HG03558 (cell line): ENCODE measurements around the gene DZIP3.

ENCODE experiments used
- ATAC-seq: cut with Tn5 transposase; IDR thresholded peaks from one replicate; pipeline ENCODE4 v1.9.1; 2021; ENCODE audit warnings: moderate number of reproducible peaks; ENCODE audit not compliant: unreplicated experiment; ENCODE audit errors: extremely low read depth

Gene DZIP3

GRCh38 chr3:108589081-108589997 is at the start of gene DZIP3, which contains the start of gene CIP2A:
Gene DZIP3, plus strand, starts transcription at chr3:108589722. Its CDS starts 15,685 bp downstream, at chr3:108605407.
Gene CIP2A, minus strand, starts transcription at chr3:108589438. Its CDS starts 63 bp downstream, at chr3:108589375.
- peak; percentile 86 for ATAC-seq

- no peak for ATAC-seq
These were observed 43.3 kb upstream of the DZIP3 start for GRCh38 chr3:108546247-108546646.

GRCh38 chr3:108546692-108547091 is 42.8 kb upstream of the DZIP3 start:
- ATAC-seq: no peak

- no peak for ATAC-seq
These were observed 41.2 kb upstream of the DZIP3 start for GRCh38 chr3:108548304-108548703.

GRCh38 chr3:108548886-108549285 is 40.6 kb upstream of the DZIP3 start:
- no peak for ATAC-seq

- no peak for ATAC-seq
These were observed 37.0 kb upstream of the DZIP3 start for GRCh38 chr3:108552267-108553159.

- no peak for ATAC-seq
These were observed 35.3 kb upstream of the DZIP3 start for GRCh38 chr3:108554229-108554628.

GRCh38 chr3:108554913-108555571 is 34.5 kb upstream of the DZIP3 start:
- ATAC-seq: no peak

- ATAC-seq: no peak
These were observed 33.4 kb upstream of the DZIP3 start for GRCh38 chr3:108555966-108556581.

- ATAC-seq: no peak
These were observed 27.0 kb upstream of the DZIP3 start for GRCh38 chr3:108562565-108562964.

GRCh38 chr3:108564564-108564963 is 25.0 kb upstream of the DZIP3 start:
- no peak for ATAC-seq

- no peak for ATAC-seq
These were observed 24.0 kb upstream of the DZIP3 start for GRCh38 chr3:108565506-108565905.

GRCh38 chr3:108566599-108566998 is 22.9 kb upstream of the DZIP3 start:
- no peak for ATAC-seq

GRCh38 chr3:108569336-108569735 is 20.2 kb upstream of the DZIP3 start:
- ATAC-seq: no peak

GRCh38 chr3:108578064-108578463 is 11.5 kb upstream of the DZIP3 start:
- no peak for ATAC-seq

GRCh38 chr3:108588601-108589000 is 921 bp upstream of the DZIP3 start:
- ATAC-seq: no peak

GRCh38 chr3:108589998-108590323 is 439 bp downstream of the DZIP3 start:
- ATAC-seq: no peak

- ATAC-seq: no peak
These were observed 938 bp downstream of the DZIP3 start for GRCh38 chr3:108590460-108590859.

- no peak for ATAC-seq
These were observed 5.8 kb downstream of the DZIP3 start for GRCh38 chr3:108595321-108595720.

GRCh38 chr3:108598375-108598774 is 8.9 kb downstream of the DZIP3 start:
- ATAC-seq: no peak
